GM12878 (cell line): Measurements from ENCODE around the gene ZNF771. TPM values are rescaled to one million over a fixed set of nuclear protein-coding genes. Genes with fewer than 3 reads are reported as not detected.

Source experiments
- BHLHE40 ChIP-seq, 2 experiments: fragments of 450-650 bp in 1 of 2; IDR thresholded peaks; 2 replicates each; pipeline ENCODE4 v1.6.1; 2011 to 2017; ENCODE audit warnings: low read depth in 2 of 2, borderline replicate concordance in 1 of 2, improper control_type of control experiment in 1 of 2, low read length in 1 of 2, mild to moderate bottlenecking in 1 of 2
- BMI1 ChIP-seq: fragments of 450-650 bp; IDR thresholded peaks from 2 replicates; pipeline ENCODE4 v1.6.1; 2016; ENCODE audit warnings: mild to moderate bottlenecking, moderate library complexity, borderline replicate concordance
- CHD1 ChIP-seq: IDR thresholded peaks from 2 replicates; pipeline ENCODE4 v1.6.1; 2012; ENCODE audit warnings: low read depth, low read length, improper control_type of control experiment
- CHD4 ChIP-seq: fragments of 200-600 bp; sonication (generic); IDR thresholded peaks from 2 replicates; pipeline ENCODE4 v1.6.1; 2016; ENCODE audit warnings: mild to moderate bottlenecking
- EED ChIP-seq: sonication (generic); IDR thresholded peaks from 2 replicates; pipeline ENCODE4 v1.6.1; 2016; ENCODE audit warnings: antibody characterized with exemption, low read depth
- EZH2 ChIP-seq: IDR thresholded peaks from 2 replicates; pipeline ENCODE4 v1.6.1; 2012; ENCODE audit warnings: low read depth, mild to moderate bottlenecking, control low read depth, inconsistent platforms, low read length, borderline replicate concordance; ENCODE audit not compliant: control insufficient read depth
- FOS ChIP-seq: IDR thresholded peaks from 3 replicates; pipeline ENCODE4 v1.6.1; 2011; ENCODE audit warnings: borderline replicate concordance; ENCODE audit not compliant: insufficient read length; ENCODE audit errors: extremely low read depth
- HDAC6 ChIP-seq: fragments of 200-600 bp; sonication (generic); IDR thresholded peaks from one replicate; pipeline ENCODE4 v1.8.0; 2017; ENCODE audit warnings: antibody characterized with exemption; ENCODE audit not compliant: unreplicated experiment
- HDGF ChIP-seq: fragments of 450-650 bp; IDR thresholded peaks from 2 replicates; pipeline ENCODE4 v1.6.1; 2016; ENCODE audit warnings: antibody characterized with exemption
- MAX ChIP-seq: IDR thresholded peaks from 2 replicates; pipeline ENCODE4 v1.6.1; 2012; ENCODE audit warnings: low read depth, low read length, improper control_type of control experiment
- MEF2B ChIP-seq: fragments of 450-650 bp; IDR thresholded peaks from 2 replicates; pipeline ENCODE4 v1.6.1; 2018; ENCODE audit warnings: mild to moderate bottlenecking, moderate library complexity; ENCODE audit not compliant: partially characterized antibody, poor library complexity, severe bottlenecking
- NBN ChIP-seq: fragments of 450-650 bp; IDR thresholded peaks from 2 replicates; pipeline ENCODE4 v1.6.1; 2016
- PAX5 ChIP-seq: IDR thresholded peaks from 2 replicates; pipeline ENCODE4 v1.6.1; 2011; ENCODE audit warnings: low read depth, low read length, borderline replicate concordance
- PML ChIP-seq: IDR thresholded peaks from 2 replicates; pipeline ENCODE4 v1.6.1; 2012; ENCODE audit warnings: low read length, inconsistent platforms
- RAD21 ChIP-seq: IDR thresholded peaks from 2 replicates; pipeline ENCODE4 v1.6.1; 2011; ENCODE audit warnings: mild to moderate bottlenecking, low read depth, low read length, moderate library complexity; ENCODE audit not compliant: insufficient read depth
- RELA ChIP-seq: fragments of 450-650 bp; IDR thresholded peaks from 2 replicates; pipeline ENCODE4 v1.8.0; 2014; ENCODE audit warnings: borderline replicate concordance; ENCODE audit not compliant: partially characterized antibody
- RFX5 ChIP-seq: IDR thresholded peaks from 2 replicates; pipeline ENCODE4 v1.6.1; 2011; ENCODE audit warnings: low read depth, low read length, improper control_type of control experiment
- SMARCA5 ChIP-seq: fragments of 450-650 bp; IDR thresholded peaks from 2 replicates; pipeline ENCODE4 v1.6.1; 2017; ENCODE audit warnings: mild to moderate bottlenecking
- TBL1XR1 ChIP-seq: IDR thresholded peaks from 2 replicates; pipeline ENCODE4 v1.6.1; 2012; ENCODE audit warnings: low read depth, low read length, improper control_type of control experiment
- TCF12 ChIP-seq: IDR thresholded peaks from 2 replicates; pipeline ENCODE4 v1.6.1; 2011; ENCODE audit warnings: low read depth, mild to moderate bottlenecking, low read length
- ZBED1 ChIP-seq: IDR thresholded peaks from 2 replicates; pipeline ENCODE4 v1.6.1; 2016; ENCODE audit warnings: borderline replicate concordance
- ZNF384 ChIP-seq: IDR thresholded peaks from 2 replicates; pipeline ENCODE4 v1.6.1; 2012; ENCODE audit warnings: low read depth, mild to moderate bottlenecking, low read length, improper control_type of control experiment, borderline replicate concordance
- ZNF687 ChIP-seq: fragments of 450-650 bp; IDR thresholded peaks from 2 replicates; pipeline ENCODE4 v1.6.1; 2017; ENCODE audit warnings: mild to moderate bottlenecking, moderate library complexity
- polyA plus RNA-seq, 11 experiments: library from polyadenylated mRNA; depleted of rRNA in 4 of 11; unstranded in 6 of 11; stranded (reverse) in 5 of 11; fragments of >200 nt; fragmentation: Nextera tagmentation in 4 of 11; fragmentation: Illumina TruSeq in 1 of 11; extraction: Ambion mirVana in 4 of 11; extraction: Trizol in 1 of 11; gene quantifications; 1 replicate in 1 of 11; 2 replicates in 10 of 11; pipeline versions ENCODE4 v1.2.1 to v1.2.3, GENCODE V29; 2011 to 2016; ENCODE audit warnings: inconsistent platforms in 2 of 11, missing spikeins in 2 of 11, low read depth in 1 of 11
- total RNA-seq, 4 experiments: library from RNA; depleted of rRNA in 3 of 4; stranded (reverse); fragments of >200 nt in 3 of 4; fragmentation: Illumina TruSeq in 1 of 4; extraction: Trizol in 1 of 4; gene quantifications; 2 replicates each; pipeline versions ENCODE4 v1.2.1 to v1.2.3, GENCODE V29; 2013 to 2021
- TF ChIP-seq, protein P1 (sequence below): fragments of 450-650 bp; IDR thresholded peaks from 2 replicates; pipeline ENCODE4 v1.6.1; 2016; ENCODE audit warnings: mild to moderate bottlenecking
- TF ChIP-seq, protein P2 (sequence below): IDR thresholded peaks from 2 replicates; pipeline ENCODE4 v1.6.1; 2012; ENCODE audit warnings: low read length, inconsistent platforms

Gene ZNF771
- total and polyA plus RNA-seq, 10 of the 15 experiments (the other 5 are each of a cell fraction or from before 2014, with no cell fraction given): 0.98 to 7.6 (median 3.7) TPM

DNA sequence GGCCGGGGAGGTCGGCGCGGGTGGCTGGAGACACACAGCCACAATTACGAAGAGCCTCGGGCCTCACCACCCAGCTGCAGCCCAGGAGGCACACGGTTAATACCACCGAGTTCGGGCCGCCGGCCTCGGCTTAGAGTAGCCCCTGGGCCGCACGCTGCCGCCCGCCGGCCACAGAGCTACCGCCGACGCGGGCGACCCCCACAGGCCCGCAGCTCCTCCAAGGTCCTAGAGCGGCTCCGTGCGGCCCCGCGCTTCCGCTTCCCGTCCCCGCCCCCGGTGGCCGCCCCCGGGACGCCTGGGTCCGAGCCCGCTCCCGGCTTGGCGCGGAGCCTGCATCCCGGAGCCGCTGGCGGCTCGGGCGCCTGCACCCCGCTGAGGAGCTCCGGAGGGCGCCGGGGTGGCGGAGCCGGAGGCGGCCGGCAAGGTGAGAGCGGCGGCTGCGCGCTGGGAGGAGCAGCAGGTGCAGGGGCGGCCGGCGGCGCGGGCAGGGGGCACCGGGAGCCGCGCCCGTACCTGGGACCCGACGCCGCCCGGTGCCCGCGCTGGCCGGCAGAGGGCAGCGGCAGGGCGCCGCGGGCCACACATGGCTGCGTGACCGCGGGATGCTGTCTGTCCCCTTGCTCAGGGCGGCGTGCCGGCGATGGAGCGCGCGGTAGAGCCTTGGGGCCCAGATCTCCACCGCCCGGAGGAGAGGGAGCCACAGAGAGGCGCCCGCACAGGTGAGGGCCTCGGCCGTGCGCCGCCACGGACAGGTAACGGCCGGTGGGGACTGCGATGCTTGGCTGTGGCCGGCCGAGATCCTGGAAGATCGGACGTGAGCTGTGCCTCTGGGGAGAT lies 12.0 kb upstream of the ZNF771 start, which contains the start of gene ZNF48 (continued):
- TF ChIP-seq, protein P1, sequence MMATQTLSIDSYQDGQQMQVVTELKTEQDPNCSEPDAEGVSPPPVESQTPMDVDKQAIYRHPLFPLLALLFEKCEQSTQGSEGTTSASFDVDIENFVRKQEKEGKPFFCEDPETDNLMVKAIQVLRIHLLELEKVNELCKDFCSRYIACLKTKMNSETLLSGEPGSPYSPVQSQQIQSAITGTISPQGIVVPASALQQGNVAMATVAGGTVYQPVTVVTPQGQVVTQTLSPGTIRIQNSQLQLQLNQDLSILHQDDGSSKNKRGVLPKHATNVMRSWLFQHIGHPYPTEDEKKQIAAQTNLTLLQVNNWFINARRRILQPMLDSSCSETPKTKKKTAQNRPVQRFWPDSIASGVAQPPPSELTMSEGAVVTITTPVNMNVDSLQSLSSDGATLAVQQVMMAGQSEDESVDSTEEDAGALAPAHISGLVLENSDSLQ: 0 out of 2 replicates have a peak, but pooled peaks have one; percentile 5
- 0 out of 2 replicates have a peak, but pooled peaks have one; percentile 12 for TF ChIP-seq HDGF
- TF ChIP-seq CHD4: no peak
- TF ChIP-seq PAX5: 0 out of 2 replicates have a peak, but pooled peaks have one; percentile 19
- TF ChIP-seq, protein P2, sequence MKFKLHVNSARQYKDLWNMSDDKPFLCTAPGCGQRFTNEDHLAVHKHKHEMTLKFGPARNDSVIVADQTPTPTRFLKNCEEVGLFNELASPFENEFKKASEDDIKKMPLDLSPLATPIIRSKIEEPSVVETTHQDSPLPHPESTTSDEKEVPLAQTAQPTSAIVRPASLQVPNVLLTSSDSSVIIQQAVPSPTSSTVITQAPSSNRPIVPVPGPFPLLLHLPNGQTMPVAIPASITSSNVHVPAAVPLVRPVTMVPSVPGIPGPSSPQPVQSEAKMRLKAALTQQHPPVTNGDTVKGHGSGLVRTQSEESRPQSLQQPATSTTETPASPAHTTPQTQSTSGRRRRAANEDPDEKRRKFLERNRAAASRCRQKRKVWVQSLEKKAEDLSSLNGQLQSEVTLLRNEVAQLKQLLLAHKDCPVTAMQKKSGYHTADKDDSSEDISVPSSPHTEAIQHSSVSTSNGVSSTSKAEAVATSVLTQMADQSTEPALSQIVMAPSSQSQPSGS: no peak
- no peak; the same call in 1 of the 2 replicates for TF ChIP-seq EED
- TF ChIP-seq BMI1: no peak
- TF ChIP-seq RELA: no peak
- TF ChIP-seq MAX: peak; percentile 47
- TF ChIP-seq MEF2B: peak; percentile 73
- TF ChIP-seq ZNF384: no peak
- TF ChIP-seq ZBED1: no peak
- no peak for TF ChIP-seq PML
- no peak for TF ChIP-seq CHD1
- TF ChIP-seq HDAC6: peak; percentile 51
- 0 out of 2 replicates have a peak, but pooled peaks have one; percentile 36 for TF ChIP-seq NBN
- TF ChIP-seq RFX5: no peak
- no peak for TF ChIP-seq RAD21
- TF ChIP-seq ZNF687: peak; percentile 36
- no peak for TF ChIP-seq TCF12
- peak; percentile 32 to 69; a peak in 3 of 4 replicates for TF ChIP-seq BHLHE40 (IDR thresholded peaks at IDR 0.05; ENCODE audit: borderline replicate concordance in 1 of 2, low read depth in 2 of 2, low read length in 1 of 2)
- no peak for TF ChIP-seq FOS
- TF ChIP-seq EZH2: no peak
- no peak for TF ChIP-seq TBL1XR1
- 0 out of 2 replicates have a peak, but pooled peaks have one; percentile 80 for TF ChIP-seq SMARCA5
